Activated naive CD4-positive, alpha-beta T cell treated with anti-CD3 and anti-CD28 coated beads, Interleukin-2, amount 50 U/mL, for 24 hours (primary cell): ENCODE measurements around the gene RAB7A.
"Not testable (repeated sequence)": the region's sequence is repeated elsewhere in the genome, so short reads cannot be mapped to it uniquely, and the experiment has no call there.

Source experiments
- H3K27ac Mint-ChIP-seq: one replicate; pipeline ENCODE4 v1.8.0; 2021; ENCODE audit warnings: mild to moderate bottlenecking, mixed read lengths
- H3K27me3 Mint-ChIP-seq: one replicate; pipeline ENCODE4 v1.8.0; 2021; ENCODE audit warnings: mixed read lengths
- H3K36me3 Mint-ChIP-seq: one replicate; pipeline ENCODE4 v1.8.0; 2021; ENCODE audit warnings: mixed read lengths
- H3K4me1 Mint-ChIP-seq: one replicate; pipeline ENCODE4 v1.8.0; 2021; ENCODE audit warnings: mixed read lengths
- H3K4me3 Mint-ChIP-seq: one replicate; pipeline ENCODE4 v1.8.0; 2021; ENCODE audit warnings: mild to moderate bottlenecking, mixed read lengths
- H3K9me3 Mint-ChIP-seq: one replicate; pipeline ENCODE4 v1.8.0; 2021; ENCODE audit warnings: mixed read lengths

Gene RAB7A

GRCh38 chr3:128807186-128807830, 81.3 kb downstream of the RAB7A start:
- peaks cover 71% of the 10 kb centered on the region for H3K4me1 Mint-ChIP-seq
- peaks cover 36% of the 10 kb centered on the region for H3K36me3 Mint-ChIP-seq
- H3K27ac Mint-ChIP-seq = peak overlapping the region; percentile 97

GRCh38 chr3:128808672-128809071, 82.7 kb downstream of the RAB7A start:
- H3K36me3 Mint-ChIP-seq = peaks cover 39% of the 10 kb centered on the region
- H3K9me3 Mint-ChIP-seq = no peaks in the 10 kb centered on the region
- H3K4me1 Mint-ChIP-seq = peaks cover 61% of the 10 kb centered on the region
- H3K27me3 Mint-ChIP-seq = no peaks in the 10 kb centered on the region
- H3K4me3 Mint-ChIP-seq = no peak overlapping the region
- H3K27ac Mint-ChIP-seq = peak overlapping the region; percentile 89

More at GRCh38 chr3:128807186-128807830, 81.3 kb downstream of the RAB7A start:
- H3K9me3 Mint-ChIP-seq = no peaks in the 10 kb centered on the region
- no peak overlapping the region for H3K4me3 Mint-ChIP-seq
- no peaks in the 10 kb centered on the region for H3K27me3 Mint-ChIP-seq

GRCh38 chr3:128813097-128813496, 87.1 kb downstream of the RAB7A start:
- Mint-ChIP-seq H3K27ac (peak overlapping the region; percentile 72), H3K4me3 (no peak overlapping the region), H3K9me3 (no peaks in the 10 kb centered on the region), H3K36me3 (peaks cover 32% of the 10 kb centered on the region), H3K27me3 (no peaks in the 10 kb centered on the region), H3K4me1 (peaks cover 31% of the 10 kb centered on the region)

GRCh38 chr3:128814060-128814459, 88.1 kb downstream of the RAB7A start:
- H3K36me3 Mint-ChIP-seq = peaks cover 33% of the 10 kb centered on the region
- H3K27me3 Mint-ChIP-seq = no peaks in the 10 kb centered on the region
- H3K9me3 Mint-ChIP-seq = no peaks in the 10 kb centered on the region
- H3K4me1 Mint-ChIP-seq = peaks cover 21% of the 10 kb centered on the region
- H3K27ac Mint-ChIP-seq = no peak overlapping the region
- H3K4me3 Mint-ChIP-seq = no peak overlapping the region

GRCh38 chr3:128814519-128815317, 88.7 kb downstream of the RAB7A start:
- peak overlapping the region; percentile 70 for H3K27ac Mint-ChIP-seq
- H3K9me3 Mint-ChIP-seq = no peaks in the 10 kb centered on the region
- H3K4me1 Mint-ChIP-seq = peaks cover 16% of the 10 kb centered on the region
- H3K27me3 Mint-ChIP-seq = no peaks in the 10 kb centered on the region
- H3K36me3 Mint-ChIP-seq = peaks cover 29% of the 10 kb centered on the region
- H3K4me3 Mint-ChIP-seq = no peak overlapping the region

- Mint-ChIP-seq H3K4me1 (peaks cover 12% of the 10 kb centered on the region), H3K9me3 (no peaks in the 10 kb centered on the region), H3K4me3 (no peak overlapping the region), H3K36me3 (peaks cover 25% of the 10 kb centered on the region), H3K27me3 (no peaks in the 10 kb centered on the region), H3K27ac (no peak overlapping the region)
Observed at GRCh38 chr3:128815318-128816064, 89.5 kb downstream of the RAB7A start.

- H3K4me3 Mint-ChIP-seq = no peak overlapping the region
- H3K36me3 Mint-ChIP-seq = peaks cover 20% of the 10 kb centered on the region
- no peaks in the 10 kb centered on the region for H3K27me3 Mint-ChIP-seq
- no peak overlapping the region for H3K27ac Mint-ChIP-seq
- H3K4me1 Mint-ChIP-seq = peaks cover 12% of the 10 kb centered on the region
- H3K9me3 Mint-ChIP-seq = no peaks in the 10 kb centered on the region
Observed at GRCh38 chr3:128818186-128818787, 92.3 kb downstream of the RAB7A start.

- H3K4me1 Mint-ChIP-seq = peaks cover 6% of the 10 kb centered on the region
- H3K9me3 Mint-ChIP-seq = no peaks in the 10 kb centered on the region
- no peak overlapping the region for H3K27ac Mint-ChIP-seq
- H3K27me3 Mint-ChIP-seq = no peaks in the 10 kb centered on the region
- H3K36me3 Mint-ChIP-seq = peaks cover 16% of the 10 kb centered on the region
- no peak overlapping the region for H3K4me3 Mint-ChIP-seq
Observed at GRCh38 chr3:128820252-128820839, 94.4 kb downstream of the RAB7A start.

GRCh38 chr3:128823008-128823407, 97.0 kb downstream of the RAB7A start:
- H3K27ac Mint-ChIP-seq = peak overlapping the region; percentile 81
- H3K4me1 Mint-ChIP-seq = peaks cover 4% of the 10 kb centered on the region

GRCh38 chr3:128823631-128824030, 97.6 kb downstream of the RAB7A start:
- no peaks in the 10 kb centered on the region for H3K9me3 Mint-ChIP-seq
- peaks cover 4% of the 10 kb centered on the region for H3K4me1 Mint-ChIP-seq
- peaks cover 8% of the 10 kb centered on the region for H3K36me3 Mint-ChIP-seq
- no peaks in the 10 kb centered on the region for H3K27me3 Mint-ChIP-seq
- no peak overlapping the region for H3K4me3 Mint-ChIP-seq
- peak overlapping the region; percentile 51 for H3K27ac Mint-ChIP-seq

More at GRCh38 chr3:128823008-128823407, 97.0 kb downstream of the RAB7A start:
- Mint-ChIP-seq H3K9me3 (no peaks in the 10 kb centered on the region), H3K36me3 (peaks cover 11% of the 10 kb centered on the region), H3K27me3 (no peaks in the 10 kb centered on the region), H3K4me3 (no peak overlapping the region)

GRCh38 chr3:128824132-128824850, 98.3 kb downstream of the RAB7A start:
- Mint-ChIP-seq H3K4me3 (no peak overlapping the region), H3K4me1 (peaks cover 4% of the 10 kb centered on the region), H3K27ac (peak overlapping the region; percentile 51), H3K36me3 (peaks cover 2% of the 10 kb centered on the region), H3K9me3 (no peaks in the 10 kb centered on the region), H3K27me3 (no peaks in the 10 kb centered on the region)

- H3K4me3 Mint-ChIP-seq = no peak overlapping the region
- peaks cover 2% of the 10 kb centered on the region for H3K36me3 Mint-ChIP-seq
- peaks cover 4% of the 10 kb centered on the region for H3K4me1 Mint-ChIP-seq
- H3K9me3 Mint-ChIP-seq = no peaks in the 10 kb centered on the region
- no peak overlapping the region for H3K27ac Mint-ChIP-seq
- no peaks in the 10 kb centered on the region for H3K27me3 Mint-ChIP-seq
Observed at GRCh38 chr3:128825117-128825725, 99.2 kb downstream of the RAB7A start.

GRCh38 chr3:128829087-128829486, 103.1 kb downstream of the RAB7A start:
- not testable (repeated sequence) for H3K36me3 Mint-ChIP-seq, H3K27ac Mint-ChIP-seq, H3K4me3 Mint-ChIP-seq, H3K27me3 Mint-ChIP-seq, H3K4me1 Mint-ChIP-seq, H3K9me3 Mint-ChIP-seq

- not testable (repeated sequence) for H3K27ac Mint-ChIP-seq, H3K4me3 Mint-ChIP-seq, H3K9me3 Mint-ChIP-seq, H3K4me1 Mint-ChIP-seq, H3K36me3 Mint-ChIP-seq, H3K27me3 Mint-ChIP-seq
Observed at GRCh38 chr3:128829925-128830625, 104.1 kb downstream of the RAB7A start.
